Heart left ventricle (tissue), 16 donors: Measurements from ENCODE around the gene PDE3A. TPM values are rescaled to one million over a fixed set of nuclear protein-coding genes. Genes with fewer than 3 reads are reported as not detected.

Experiments
- ATAC-seq, 4 donors: fragments of 200-7000 bp; cut with Tn5 transposase; one replicate each; pipeline ENCODE4 v1.9.1; 2020 to 2022; ENCODE audit warnings: moderate library complexity in 4 of 4, mild to moderate bottlenecking in 3 of 4, moderate number of reproducible peaks in 1 of 4
- DNase-seq, 5 donors: peaks; one replicate each; pipeline ENCODE4 v3.0.0-alpha.2; 2020
- H3K27ac ChIP-seq, 12 donors: fragments of 200-600 bp; sonication (generic) in 4 of 12; one replicate each; pipeline versions ENCODE4 v1.5.0 to v1.8.0; 2016 to 2022; ENCODE audit warnings: mild to moderate bottlenecking in 2 of 12
- H3K27me3 ChIP-seq, 9 donors: fragments of 200-600 bp; sonication (generic) in 2 of 9; one replicate each; pipeline versions ENCODE4 v1.5.1 to v1.8.0; 2016 to 2022; ENCODE audit warnings: mild to moderate bottlenecking in 3 of 9
- H3K36me3 ChIP-seq, 9 donors: fragments of 200-600 bp; sonication (generic) in 2 of 9; one replicate each; pipeline versions ENCODE4 v1.5.0 to v1.8.0; 2018 to 2022; ENCODE audit warnings: mild to moderate bottlenecking in 2 of 9
- H3K4me1 ChIP-seq, 12 donors: fragments of 200-600 bp; sonication (generic) in 4 of 12; one replicate each; pipeline versions ENCODE4 v1.5.0 to v1.8.0; 2016 to 2022; ENCODE audit warnings: mild to moderate bottlenecking in 3 of 12
- H3K4me3 ChIP-seq, 12 donors: fragments of 200-600 bp; sonication (generic) in 4 of 12; one replicate each; pipeline versions ENCODE4 v1.5.0 to v1.8.0; 2017 to 2022; ENCODE audit warnings: mild to moderate bottlenecking in 9 of 12, moderate library complexity in 4 of 12
- H3K9me3 ChIP-seq, 12 donors: fragments of 200-600 bp; sonication (generic) in 4 of 12; one replicate each; pipeline versions ENCODE4 v1.5.0 to v1.8.0; 2016 to 2022; ENCODE audit warnings: mild to moderate bottlenecking in 1 of 12
- CTCF ChIP-seq, 12 donors: fragments of 200-600 bp; sonication (generic) in 4 of 12; IDR thresholded peaks; one replicate each; pipeline versions ENCODE4 v1.5.0 to v1.8.0; 2018 to 2022; ENCODE audit warnings: antibody characterized with exemption in 12 of 12, mild to moderate bottlenecking in 5 of 12
- POLR2A ChIP-seq, 2 donors: fragments of 450-650 bp; IDR thresholded peaks; one replicate each; pipeline ENCODE4 v1.6.1; 2017; ENCODE audit warnings: antibody characterized with exemption in 2 of 2, mild to moderate bottlenecking in 2 of 2, moderate library complexity in 2 of 2
- WGBS, 4 donors: extraction: QIAGEN DNeasy Blood & Tissue Kit in 2 of 4; methylation state at CpG; one replicate each; pipeline versions ENCODE4 v1.1.5 to v1.1.7; 2013 to 2018; 5-methylcytosine and 5-hydroxymethylcytosine counted together
- intact Hi-C, 10 donors: fragments of 100-400 bp; cut with DNase I; formaldehyde crosslinking; loops; one replicate each; pipeline versions ENCODE4 v1.11.1 to v1.14.2; 2022
- polyA plus RNA-seq, 2 donors: library from polyadenylated mRNA; stranded (reverse); fragments of 200-250 nt; gene quantifications; one replicate each; pipeline ENCODE4 v1.2.3, GENCODE V29; 2013
- total RNA-seq, 9 donors: library from RNA; depleted of rRNA in 2 of 9; stranded (reverse); fragments of >200 nt in 2 of 9; fragmentation: NEBNext Ultra II Directional in 3 of 9; extraction: Animal tissue kit (Norgen Biotek cat#: 25700) in 3 of 9; gene quantifications; one replicate each; pipeline versions ENCODE4 v1.1.0 to v1.2.4, GENCODE V29; 2016 to 2023
- donor health status: ischemic (EF 13 %, LVEDD 7.1; RV severe dilation, severe dysfunction).
- donor health status: healthy with polysubstance abuse.
- donor health status: DM: no; HTN: yes; CAD: no.
- donor health status: DM: no; HTN: no; CAD: no.
- donor health status: ischemic (EF 25% LVEDD 6.9; RV normal size, moderate dysfunction).
- donor health status: ischemic (EF 25% LVEDD 5.7; RV mildly dilated, moderate dysfunction).
- donor health status: healthy.
- donor health status: DM: yes; HTN: yes; CAD: no.
- donor health status: ischemic (EF 35%, LVEDD 5.7; RV mildly dilated, moderate dysfunction).
- donor health status: nonischemic (EF 11% LVEDD 7.7; RV severe dilation, severe dysfunction).
- donor health status: DM: yes; HTN: yes; CAD: no.
- donor health status: PGD.
- donor health status: ischemic (EF 29% LVEDD 5.4; RV normal size, mild dysfunction).
- donor health status: nonischemic (EF 23%, LVEDD 6.1; RV moderate dilation, normal function).

PDE3A gene
- total and polyA plus RNA-seq, 11 donors, result 44.5 to 295 (median 183) TPM

- no peak for TF ChIP-seq POLR2A (IDR thresholded peaks at IDR 0.05)
- TF ChIP-seq CTCF (IDR thresholded peaks at IDR 0.05), result no peak
- H3K27me3 ChIP-seq, result no peaks in the 10 kb centered on the region
- intact Hi-C loops, result no loop called here
- no peaks in the 10 kb centered on the region for H3K4me1 ChIP-seq
- DNase-seq (no peak), ATAC-seq (no peak)
- H3K27ac ChIP-seq, result no peak overlapping the region
- peaks cover 0 to 22% (median 5%) of the 10 kb centered on the region in 12 donors for H3K9me3 ChIP-seq
- H3K36me3 ChIP-seq, result no peaks in the 10 kb centered on the region
- no peak overlapping the region for H3K4me3 ChIP-seq
- 72 to 88% (median 78%) methylated on average over 2 of the region's 2 CpGs for WGBS, 4 donors
These were observed 29.3 kb upstream of the PDE3A start for GRCh38 chr12:20339060-20339459.

GRCh38 chr12:20342111-20342510 lies 26.2 kb upstream of the PDE3A start:
- ATAC-seq (no peak), DNase-seq (no peak)
- WGBS, 4 donors, result 79 to 91% (median 87%) methylated on average over 3 of the region's 3 CpGs
- Histone ChIP-seq H3K4me1 (peaks cover 0 to 11% (median 3%) of the 10 kb centered on the region in 12 donors), H3K4me3 (no peak overlapping the region), H3K27me3 (no peaks in the 10 kb centered on the region), H3K36me3 (no peaks in the 10 kb centered on the region), H3K27ac (no peak overlapping the region), H3K9me3 (no peaks in the 10 kb centered on the region)
- intact Hi-C loops, result no loop called here
- no peak for TF ChIP-seq CTCF (IDR thresholded peaks at IDR 0.05)

DNA sequence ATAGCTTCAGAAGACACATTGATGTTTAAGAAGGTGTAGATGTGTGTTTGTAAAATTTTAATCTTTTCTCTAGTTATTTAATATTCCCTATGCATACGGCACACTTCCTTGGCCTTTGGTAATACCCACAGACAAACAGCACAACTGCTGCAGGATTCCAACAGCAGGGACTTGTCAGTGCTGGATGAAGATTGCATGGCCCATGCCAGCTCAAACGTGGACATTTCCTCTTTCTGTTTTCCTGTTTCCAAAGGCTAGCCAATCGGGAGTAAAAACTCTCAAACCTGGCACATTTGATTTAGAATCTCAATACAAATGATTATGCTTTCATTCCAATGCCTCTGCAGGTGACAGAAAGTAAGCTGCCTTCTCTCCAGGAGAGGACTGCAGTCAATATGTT lies 22.5 kb upstream of the PDE3A start:
- Histone ChIP-seq H3K36me3 (no peaks in the 10 kb centered on the region), H3K27ac (peak overlapping the region in 1 of 12 donors; percentile 12), H3K27me3 (no peaks in the 10 kb centered on the region), H3K4me1 (peaks cover 0 to 15% (median 5%) of the 10 kb centered on the region in 12 donors), H3K9me3 (peaks cover 0 to 11% (median 0%) of the 10 kb centered on the region in 12 donors), H3K4me3 (no peak overlapping the region)
- DNase-seq, result no peak
- TF ChIP-seq POLR2A (IDR thresholded peaks at IDR 0.05) (no peak), CTCF (IDR thresholded peaks at IDR 0.05) (no peak)
- peak in 2 of 4 donors; percentile 36 to 39 for ATAC-seq
- intact Hi-C loops, result no loop called here
- 32 to 44% (median 35%) methylated on average over 3 of the region's 3 CpGs for WGBS, 4 donors

DNA sequence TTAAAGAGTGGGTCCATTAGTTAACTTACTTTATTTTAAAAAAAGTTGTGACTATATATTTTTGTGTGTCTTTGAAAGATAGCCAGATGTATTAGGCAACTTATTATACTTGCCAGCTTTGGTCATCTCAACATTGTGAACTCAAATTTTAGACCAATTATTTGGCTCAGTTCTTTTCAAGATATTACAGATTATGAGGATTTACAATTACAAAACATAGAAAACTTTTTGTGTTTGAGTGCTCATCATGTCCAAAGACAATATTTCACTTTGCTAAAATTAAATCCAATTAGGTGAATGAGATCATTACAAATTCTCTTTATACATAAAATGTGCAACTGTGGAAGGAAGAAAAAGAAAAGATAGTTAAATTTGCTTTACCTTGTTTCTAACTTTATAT lies 18.3 kb upstream of the PDE3A start:
- no peak for ATAC-seq
- H3K27ac ChIP-seq, result peak overlapping the region in 7 of 12 donors; percentile 14 to 62 (median 46)
- intact Hi-C loops, result no loop called here

GRCh38 chr12:20350495-20350894 lies 17.8 kb upstream of the PDE3A start:
- Histone ChIP-seq H3K36me3 (no peaks in the 10 kb centered on the region), H3K4me1 (peaks cover 0 to 19% (median 5%) of the 10 kb centered on the region in 12 donors), H3K27me3 (no peaks in the 10 kb centered on the region), H3K4me3 (no peak overlapping the region), H3K27ac (peak overlapping the region in 7 of 12 donors; percentile 14 to 62 (median 46)), H3K9me3 (peaks cover 0 to 11% (median 0%) of the 10 kb centered on the region in 12 donors)
- intact Hi-C loops, result no loop called here
- WGBS, 4 donors, result 40 to 54% (median 46%) methylated on average over 5 of the region's 5 CpGs
- no peak for DNase-seq
- peak in 2 of 4 donors; percentile 50 to 77 for ATAC-seq
- TF ChIP-seq CTCF (IDR thresholded peaks at IDR 0.05) (no peak), POLR2A (IDR thresholded peaks at IDR 0.05) (no peak)

More for the DNA sequence above, 18.3 kb upstream of the PDE3A start:
- H3K27me3 ChIP-seq, result no peaks in the 10 kb centered on the region
- peaks cover 0 to 19% (median 5%) of the 10 kb centered on the region in 12 donors for H3K4me1 ChIP-seq
- no peaks in the 10 kb centered on the region for H3K36me3 ChIP-seq
- no peak overlapping the region for H3K4me3 ChIP-seq
- TF ChIP-seq POLR2A (IDR thresholded peaks at IDR 0.05), result no peak
- DNase-seq, result no peak
- H3K9me3 ChIP-seq, result peaks cover 0 to 11% (median 0%) of the 10 kb centered on the region in 12 donors
